ENCODE data around the gene PCBD2.

DNA sequence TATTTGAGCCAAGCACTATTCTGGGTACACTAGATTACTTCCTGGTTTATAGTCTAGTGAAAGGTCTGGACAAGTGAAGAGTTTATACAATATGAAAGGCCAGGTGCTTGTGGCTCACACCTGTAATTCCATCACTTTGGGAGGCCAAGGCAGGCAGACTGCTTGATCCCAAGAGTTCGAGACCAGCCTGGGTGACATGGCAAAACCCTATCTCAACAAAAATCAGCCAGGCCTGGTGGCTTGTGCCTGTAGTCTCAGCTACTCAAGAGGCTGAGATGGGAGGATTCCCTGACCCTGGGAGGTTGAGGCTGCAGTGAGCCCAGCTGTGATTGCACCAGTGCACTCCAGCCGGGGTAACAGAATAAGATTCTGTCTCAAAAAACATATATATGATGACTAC is 40.2 kb upstream of the PCBD2 start:
- TF ChIP-seq, protein P1, sequence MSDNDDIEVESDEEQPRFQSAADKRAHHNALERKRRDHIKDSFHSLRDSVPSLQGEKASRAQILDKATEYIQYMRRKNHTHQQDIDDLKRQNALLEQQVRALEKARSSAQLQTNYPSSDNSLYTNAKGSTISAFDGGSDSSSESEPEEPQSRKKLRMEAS (IDR thresholded peaks at IDR 0.05; ENCODE audit: low read depth, low read length), result no peak
- TF ChIP-seq, protein P2, sequence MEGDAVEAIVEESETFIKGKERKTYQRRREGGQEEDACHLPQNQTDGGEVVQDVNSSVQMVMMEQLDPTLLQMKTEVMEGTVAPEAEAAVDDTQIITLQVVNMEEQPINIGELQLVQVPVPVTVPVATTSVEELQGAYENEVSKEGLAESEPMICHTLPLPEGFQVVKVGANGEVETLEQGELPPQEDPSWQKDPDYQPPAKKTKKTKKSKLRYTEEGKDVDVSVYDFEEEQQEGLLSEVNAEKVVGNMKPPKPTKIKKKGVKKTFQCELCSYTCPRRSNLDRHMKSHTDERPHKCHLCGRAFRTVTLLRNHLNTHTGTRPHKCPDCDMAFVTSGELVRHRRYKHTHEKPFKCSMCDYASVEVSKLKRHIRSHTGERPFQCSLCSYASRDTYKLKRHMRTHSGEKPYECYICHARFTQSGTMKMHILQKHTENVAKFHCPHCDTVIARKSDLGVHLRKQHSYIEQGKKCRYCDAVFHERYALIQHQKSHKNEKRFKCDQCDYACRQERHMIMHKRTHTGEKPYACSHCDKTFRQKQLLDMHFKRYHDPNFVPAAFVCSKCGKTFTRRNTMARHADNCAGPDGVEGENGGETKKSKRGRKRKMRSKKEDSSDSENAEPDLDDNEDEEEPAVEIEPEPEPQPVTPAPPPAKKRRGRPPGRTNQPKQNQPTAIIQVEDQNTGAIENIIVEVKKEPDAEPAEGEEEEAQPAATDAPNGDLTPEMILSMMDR (IDR thresholded peaks at IDR 0.05; ENCODE audit: low read depth, low read length), result no peak

All from NB4 (cell line).